GM19452 (cell line): ENCODE data around the gene FGFR1OP2.

Experiments
- ATAC-seq: cut with Tn5 transposase; IDR thresholded peaks from one replicate; pipeline ENCODE4 v1.9.1; 2021; ENCODE audit not compliant: unreplicated experiment

The FGFR1OP2 gene

GRCh38 chr12:27001663-27002062, 63.4 kb downstream of the FGFR1OP2 start:
- no peak for ATAC-seq

GRCh38 chr12:27002141-27002540, 63.9 kb downstream of the FGFR1OP2 start:
- no peak for ATAC-seq

GRCh38 chr12:27003421-27004381, 65.4 kb downstream of the FGFR1OP2 start:
- ATAC-seq = no peak

GRCh38 chr12:27005495-27005894, 67.2 kb downstream of the FGFR1OP2 start:
- ATAC-seq = no peak

GRCh38 chr12:27006797-27007467, 68.7 kb downstream of the FGFR1OP2 start:
- ATAC-seq = no peak

- no peak for ATAC-seq
Observed at GRCh38 chr12:27008081-27008480, 69.8 kb downstream of the FGFR1OP2 start.

- no peak for ATAC-seq
Observed at GRCh38 chr12:27009881-27010301, 71.6 kb downstream of the FGFR1OP2 start.

GRCh38 chr12:27012239-27012981, 74.1 kb downstream of the FGFR1OP2 start:
- ATAC-seq = no peak

- ATAC-seq = no peak
Observed at GRCh38 chr12:27012982-27013255, 74.6 kb downstream of the FGFR1OP2 start.

GRCh38 chr12:27013611-27014084, 75.4 kb downstream of the FGFR1OP2 start:
- peak; percentile 21 for ATAC-seq

GRCh38 chr12:27014085-27014858, 76.0 kb downstream of the FGFR1OP2 start, which contains the start of gene TM7SF3:
Gene TM7SF3, minus strand, starts transcription at chr12:27014384. Its CDS starts 216 bp downstream, at chr12:27014168.
- peak; percentile 76 for ATAC-seq

GRCh38 chr12:27014859-27015729, 76.8 kb downstream of the FGFR1OP2 start:
- no peak for ATAC-seq

- no peak for ATAC-seq
Observed at GRCh38 chr12:27015730-27016076, 77.4 kb downstream of the FGFR1OP2 start.
